IPS-NIHi7 (cell line): Measurements from ENCODE around the gene VSIG10L.
A peak's percentile ranks its signal among the peaks of the same experiment; 100 is the strongest.

ENCODE experiments used
- DNase-seq: peaks from one replicate; pipeline ENCODE4 v3.0.0; 2012; ENCODE audit warnings: mixed read lengths; ENCODE audit errors: extremely low spot score

Gene VSIG10L

DNA sequence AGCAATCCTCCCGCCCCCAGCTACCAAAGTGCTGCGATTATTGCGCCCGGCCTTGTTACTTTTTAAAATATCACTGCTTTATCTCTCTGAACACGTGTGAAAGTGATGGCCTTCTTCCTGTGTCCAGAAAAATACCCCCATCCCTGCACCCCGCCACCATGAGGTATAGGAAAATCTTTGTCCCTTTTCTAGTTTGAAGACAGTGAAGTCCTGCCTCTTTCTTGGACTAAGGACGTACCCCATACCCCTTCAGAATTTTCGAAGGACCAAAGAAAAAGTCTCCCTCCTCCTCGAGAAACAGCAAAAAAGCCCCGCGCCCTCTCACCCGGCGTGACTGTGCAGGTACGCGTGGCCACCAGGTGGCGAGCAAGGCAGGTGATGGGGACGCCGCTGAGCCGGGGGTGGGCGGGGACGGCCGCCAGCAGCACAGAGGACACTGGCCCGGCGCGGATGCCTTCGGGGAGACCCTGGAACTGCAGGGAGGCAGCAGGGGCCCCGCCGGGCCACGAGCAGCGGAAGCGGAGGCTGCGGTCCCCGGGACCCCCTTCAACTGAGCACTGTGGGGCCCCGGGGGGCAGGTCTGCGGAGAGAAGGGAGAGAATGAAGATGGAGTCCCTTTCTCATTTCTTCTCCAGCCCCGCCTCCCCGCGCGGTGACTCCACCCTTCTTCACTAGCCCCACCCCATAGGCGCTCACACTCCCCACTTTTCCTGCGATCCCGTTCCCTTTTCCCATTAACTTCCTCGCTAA lies 3.2 kb downstream of the VSIG10L start:
- peak; percentile 91 for DNase-seq

DNA sequence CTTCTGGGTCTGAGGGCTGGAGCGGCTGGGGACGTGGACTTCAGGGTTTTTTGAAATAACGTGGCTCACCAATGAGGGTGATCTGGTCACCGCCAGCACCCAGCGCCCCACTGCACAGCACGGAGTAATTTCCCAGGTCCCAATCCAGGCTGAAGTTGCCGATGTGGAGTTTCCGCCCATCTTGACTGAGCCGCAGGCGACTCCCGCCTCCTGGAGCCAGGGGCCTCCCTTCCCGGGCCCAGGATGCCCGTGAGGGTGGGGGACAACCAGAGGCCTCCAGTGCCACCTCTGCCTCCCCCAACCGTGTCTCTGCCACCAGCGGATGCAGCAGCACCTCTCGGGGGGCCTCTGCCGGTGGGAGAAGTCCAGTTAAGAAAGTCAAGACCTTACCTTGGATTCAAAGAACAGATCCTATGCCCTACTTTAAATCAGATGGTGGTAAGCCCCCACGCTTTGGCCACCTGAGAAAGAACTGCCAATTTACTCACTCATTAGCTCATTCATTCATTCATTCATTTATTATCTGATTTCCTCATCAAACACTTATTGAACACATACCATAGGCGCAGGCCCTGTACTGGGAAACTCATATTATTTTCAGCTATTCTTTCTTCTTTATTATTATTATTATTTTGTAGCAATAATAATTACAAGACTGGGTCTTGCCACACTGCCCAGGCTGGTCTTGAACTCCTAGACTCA lies 3.9 kb downstream of the VSIG10L start:
- DNase-seq: no peak

DNA sequence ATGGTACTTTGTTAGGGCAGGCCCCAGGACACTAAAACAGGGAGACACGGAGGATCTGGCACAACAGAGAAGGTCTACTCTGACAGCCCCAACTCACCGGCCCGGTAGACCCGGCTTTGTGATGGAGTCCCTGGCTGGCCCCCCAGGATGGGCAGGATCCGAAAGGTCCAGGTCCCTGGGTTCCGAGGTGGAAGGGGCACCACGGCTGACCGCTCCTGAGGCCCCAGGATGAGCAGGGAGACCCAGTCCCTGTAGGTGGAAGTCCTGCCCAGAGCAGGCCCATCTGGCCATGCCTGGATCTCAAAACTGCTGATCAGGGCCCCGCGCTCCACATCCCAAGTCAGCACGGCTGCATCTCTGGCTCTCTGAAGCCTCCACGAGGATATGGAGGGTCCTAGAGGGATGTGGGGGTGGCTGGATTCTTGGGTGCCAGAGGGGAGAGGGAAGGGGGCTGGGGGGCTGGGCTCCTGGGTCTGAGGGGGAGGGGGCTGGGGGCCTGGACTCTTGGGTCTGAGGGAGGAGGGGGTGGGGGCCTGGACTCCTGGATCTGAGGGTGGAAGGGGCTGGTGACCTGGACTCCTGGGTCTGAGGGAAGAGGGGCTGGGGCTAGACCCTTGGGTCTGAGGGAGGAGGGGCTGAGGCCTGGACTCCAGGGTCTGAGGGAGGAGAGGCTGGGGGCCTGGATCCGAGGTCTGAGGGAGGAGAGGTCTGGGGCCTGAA lies 4.6 kb downstream of the VSIG10L start:
- no peak for DNase-seq

DNA sequence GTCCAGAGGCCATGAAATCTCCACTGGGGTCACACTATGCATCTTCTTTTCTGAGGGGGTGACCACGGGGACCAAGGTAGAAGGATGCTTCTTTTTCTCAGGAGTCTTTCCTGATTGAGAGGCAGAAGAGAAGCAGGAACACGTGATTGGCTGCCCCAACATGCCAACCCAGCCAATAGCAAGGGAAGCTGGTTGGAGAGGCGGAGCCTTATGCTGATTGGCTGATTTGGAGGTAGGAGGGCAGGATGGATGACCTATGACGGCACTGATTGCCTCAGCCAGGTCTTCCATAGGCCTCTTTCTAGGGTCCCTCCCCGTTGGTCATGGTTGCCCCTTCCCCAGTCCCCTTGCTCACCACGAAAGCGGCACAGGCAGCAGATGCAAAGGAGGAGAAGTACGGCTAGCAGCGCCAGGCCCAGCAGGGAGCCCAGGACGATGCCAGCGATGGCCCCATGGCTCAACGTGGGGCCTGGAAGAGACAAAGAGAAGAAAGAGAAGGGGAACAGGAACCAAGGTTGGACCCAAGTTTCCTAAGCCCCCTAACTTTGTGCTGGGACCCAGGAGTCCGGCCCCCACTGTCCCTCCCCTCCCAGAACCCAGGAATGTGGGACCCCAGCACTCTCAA lies 8.0 kb downstream of the VSIG10L start:
- peak; percentile 56 for DNase-seq

DNA sequence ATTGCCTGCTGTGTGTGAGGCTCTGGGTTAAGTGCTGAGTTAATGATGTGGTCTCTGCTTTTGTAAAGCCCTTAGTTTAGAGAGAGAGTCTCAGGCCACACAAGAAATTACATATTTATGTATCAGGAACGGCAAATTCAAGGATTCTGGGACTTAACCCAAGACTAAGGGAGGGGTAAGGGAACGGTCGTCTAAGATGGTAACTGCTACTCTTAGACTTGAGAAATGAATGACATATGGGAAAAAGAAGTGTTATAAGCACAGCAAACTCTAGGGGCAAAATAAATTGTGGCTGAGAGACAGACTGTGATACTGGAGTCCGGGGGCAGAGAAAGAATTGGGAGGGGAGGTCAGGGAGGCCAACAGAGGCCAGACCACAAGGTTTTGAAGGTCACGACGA lies 10.2 kb downstream of the VSIG10L start:
- DNase-seq: no peak

DNA sequence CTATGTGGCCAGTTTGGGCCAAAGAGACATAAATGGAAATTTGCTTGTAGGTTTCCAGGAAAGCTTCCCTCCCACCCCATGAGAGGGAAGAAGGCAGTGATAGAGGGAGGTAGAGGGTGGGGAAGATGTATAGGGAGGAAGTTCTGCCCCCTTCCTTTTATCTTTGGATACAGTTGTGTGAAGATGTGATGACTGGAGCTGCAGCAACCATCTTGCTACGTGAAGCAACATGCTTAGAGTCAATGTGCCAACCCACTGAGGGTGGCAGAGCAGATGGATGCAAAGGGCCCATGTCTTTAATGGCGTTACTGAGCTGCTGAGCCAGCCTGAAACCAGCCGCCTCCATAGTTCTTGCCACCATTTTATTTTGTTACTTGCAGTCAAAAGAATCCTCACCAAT lies 10.7 kb downstream of the VSIG10L start:
- no peak for DNase-seq

DNA sequence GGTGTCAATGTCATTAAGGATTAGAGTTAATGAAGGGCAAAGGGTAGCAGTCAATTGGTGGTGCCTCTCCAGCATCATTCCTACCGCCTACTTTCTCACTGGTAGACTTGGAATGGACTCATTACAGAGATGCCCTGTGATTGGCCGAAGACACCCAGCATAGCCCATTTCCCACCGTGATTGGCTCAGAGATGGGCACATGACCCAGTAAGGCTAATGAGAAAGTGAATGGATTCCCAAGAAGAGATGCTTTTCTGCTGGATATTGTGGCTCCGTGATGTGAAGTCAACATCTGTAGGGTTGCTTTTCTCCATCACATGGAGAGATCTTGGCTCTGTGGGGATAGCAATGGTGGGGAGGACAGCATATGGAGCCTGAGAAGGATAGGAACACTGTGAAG lies 11.6 kb downstream of the VSIG10L start:
- DNase-seq: no peak

DNA sequence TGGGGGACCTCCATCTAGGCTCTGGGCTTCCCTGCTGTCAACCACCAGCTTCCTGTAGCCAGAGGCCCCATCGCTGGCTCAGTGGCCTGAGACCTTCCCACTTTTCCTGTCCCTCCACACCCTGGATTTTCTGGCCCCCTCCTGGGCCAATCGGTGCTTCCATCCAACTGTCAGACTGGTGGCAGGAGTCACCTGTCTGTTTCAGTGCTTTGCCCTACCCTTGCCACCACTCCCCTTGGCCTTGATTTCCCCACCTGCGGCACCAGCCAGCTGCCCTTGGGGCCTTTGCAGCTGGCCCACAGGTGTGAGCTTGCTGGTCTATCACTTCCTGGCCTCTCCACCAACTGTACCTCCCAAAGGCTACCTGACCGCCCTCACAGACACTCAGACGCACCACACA lies 12.5 kb downstream of the VSIG10L start:
- no peak for DNase-seq

DNA sequence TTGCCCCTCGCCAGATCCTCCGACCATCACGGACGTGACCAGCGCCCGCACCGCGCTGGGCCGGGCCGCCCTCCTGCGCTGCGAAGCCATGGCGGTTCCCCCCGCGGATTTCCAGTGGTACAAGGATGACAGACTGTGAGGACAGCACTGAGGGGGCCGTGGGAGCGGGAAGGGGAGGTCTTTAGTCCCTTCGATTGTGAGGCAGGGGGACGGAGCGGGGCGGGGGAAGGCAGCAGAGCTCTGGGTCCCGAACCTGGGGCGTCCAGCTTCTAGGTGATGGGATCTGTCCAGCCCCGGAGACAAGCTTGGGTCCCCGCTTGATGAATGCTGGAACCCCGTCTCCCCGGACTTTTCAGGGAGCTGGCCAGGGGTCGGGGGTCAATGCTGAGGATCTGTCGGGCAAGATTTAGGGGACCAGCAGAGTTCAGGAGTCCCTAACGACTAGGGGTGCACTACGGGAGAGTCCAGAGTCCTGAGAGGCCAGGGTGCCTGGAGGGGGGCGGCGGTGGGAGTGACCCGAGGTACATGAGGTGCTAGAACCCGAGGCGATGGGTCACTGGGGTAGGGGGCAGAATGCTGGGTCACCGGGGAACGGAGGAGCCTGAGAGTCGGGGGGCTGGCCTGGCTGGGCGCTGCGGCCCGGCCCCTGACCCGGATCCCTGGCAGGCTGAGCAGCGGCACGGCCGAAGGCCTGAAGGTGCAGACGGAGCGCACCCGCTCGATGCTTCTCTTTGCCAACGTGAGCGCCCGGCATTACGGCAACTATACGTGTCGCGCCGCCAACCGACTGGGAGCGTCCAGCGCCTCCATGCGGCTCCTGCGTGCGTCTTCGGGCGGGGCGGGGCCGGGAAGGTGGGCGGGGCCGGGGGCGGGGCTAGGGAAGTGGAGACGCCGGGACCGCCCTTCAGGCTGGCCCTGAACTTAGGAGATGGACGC lies 14.6 kb downstream of the VSIG10L start:
- DNase-seq: peak; percentile 96

DNA sequence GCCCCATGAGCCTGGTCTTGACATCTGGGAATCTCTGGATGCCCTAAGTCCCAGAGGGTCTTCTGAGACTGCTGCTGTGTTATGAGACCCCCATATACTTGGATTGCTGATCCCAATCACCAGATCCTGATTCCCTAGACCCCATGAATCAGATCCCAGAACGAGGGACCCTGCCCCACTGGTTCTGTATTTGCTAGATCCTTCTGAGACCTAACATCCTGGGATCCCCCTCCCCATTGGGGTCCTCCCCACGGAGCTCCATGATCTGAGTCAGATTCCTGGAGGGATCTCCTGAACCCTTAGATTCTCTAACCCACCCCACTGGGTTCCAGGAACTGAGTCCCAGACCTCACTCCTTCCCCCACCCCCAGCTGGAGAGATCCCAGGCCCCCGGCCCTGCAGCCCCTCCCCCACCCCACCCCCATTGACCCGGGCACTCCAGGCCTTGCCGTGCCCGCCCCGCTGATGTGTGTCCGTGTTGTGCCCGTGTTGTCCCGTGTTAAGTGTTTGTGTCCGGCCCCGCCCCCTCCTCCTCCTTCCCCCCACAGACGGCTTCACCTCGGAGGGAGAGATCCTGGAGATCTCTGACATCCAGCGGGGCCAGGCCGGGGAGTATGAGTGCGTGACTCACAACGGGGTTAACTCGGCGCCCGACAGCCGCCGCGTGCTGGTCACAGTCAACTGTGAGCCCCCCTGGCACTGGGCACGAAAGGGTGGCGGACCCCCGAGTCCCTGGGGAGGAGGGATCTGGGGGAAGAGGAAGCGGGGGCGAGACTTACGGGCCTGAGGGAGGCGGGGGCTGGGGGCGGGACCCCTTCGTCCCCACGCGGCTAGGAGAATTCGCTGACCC lies 15.5 kb downstream of the VSIG10L start:
- no peak for DNase-seq

DNA sequence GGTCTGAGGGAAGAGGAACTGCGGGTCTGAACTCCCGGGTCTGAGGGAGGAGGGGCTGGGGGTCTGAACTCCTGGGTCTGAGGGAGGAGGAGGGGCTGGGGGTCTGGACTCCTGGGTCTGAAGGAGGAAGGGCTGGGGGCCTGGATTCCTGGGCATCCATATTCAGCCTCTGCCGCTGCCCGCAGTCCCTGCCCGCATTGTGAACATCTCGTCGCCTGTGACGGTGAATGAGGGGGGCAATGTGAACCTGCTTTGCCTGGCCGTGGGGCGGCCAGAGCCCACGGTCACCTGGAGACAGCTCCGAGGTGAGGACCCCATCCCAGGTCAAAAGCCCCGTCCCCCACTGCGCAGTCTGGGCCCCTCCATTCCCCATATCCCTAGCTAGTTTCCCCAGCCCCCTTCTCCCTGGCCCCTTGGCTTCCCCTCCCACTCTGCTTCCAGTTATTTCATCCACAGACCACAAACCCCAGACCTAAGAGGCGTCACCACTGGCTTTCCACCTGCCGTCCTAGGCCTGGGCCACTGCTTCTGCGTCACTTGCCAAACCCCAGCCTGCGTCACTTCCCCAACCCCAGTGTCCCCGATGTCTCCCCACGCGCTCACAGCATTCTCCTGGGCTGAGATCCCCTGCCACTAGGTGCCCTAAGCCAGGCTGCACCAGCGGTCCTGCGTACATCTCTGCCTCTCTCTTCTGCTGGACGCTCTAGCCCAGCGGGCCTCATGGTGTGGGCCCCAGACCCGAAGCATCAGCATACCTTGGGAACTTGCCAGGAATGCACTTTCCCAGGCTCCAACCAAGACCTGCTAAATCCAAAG lies 16.6 kb downstream of the VSIG10L start:
- no peak for DNase-seq

DNA sequence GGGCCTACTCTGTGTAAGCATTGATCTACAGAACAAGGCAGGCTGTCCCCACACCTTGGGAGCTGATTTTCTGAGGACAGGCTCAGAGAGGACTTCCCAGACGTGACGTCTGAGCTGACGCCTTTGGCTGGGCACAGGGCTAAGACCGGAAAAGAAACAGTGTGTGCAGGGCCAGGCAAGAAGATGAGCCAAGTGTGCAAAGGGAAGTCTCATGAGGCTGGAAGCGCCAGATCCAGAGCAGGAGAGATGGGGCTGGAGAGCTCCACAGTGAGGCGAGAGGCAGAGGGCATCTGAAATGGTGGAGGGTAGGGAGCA lies 17.8 kb downstream of the VSIG10L start:
- no peak for DNase-seq

DNA sequence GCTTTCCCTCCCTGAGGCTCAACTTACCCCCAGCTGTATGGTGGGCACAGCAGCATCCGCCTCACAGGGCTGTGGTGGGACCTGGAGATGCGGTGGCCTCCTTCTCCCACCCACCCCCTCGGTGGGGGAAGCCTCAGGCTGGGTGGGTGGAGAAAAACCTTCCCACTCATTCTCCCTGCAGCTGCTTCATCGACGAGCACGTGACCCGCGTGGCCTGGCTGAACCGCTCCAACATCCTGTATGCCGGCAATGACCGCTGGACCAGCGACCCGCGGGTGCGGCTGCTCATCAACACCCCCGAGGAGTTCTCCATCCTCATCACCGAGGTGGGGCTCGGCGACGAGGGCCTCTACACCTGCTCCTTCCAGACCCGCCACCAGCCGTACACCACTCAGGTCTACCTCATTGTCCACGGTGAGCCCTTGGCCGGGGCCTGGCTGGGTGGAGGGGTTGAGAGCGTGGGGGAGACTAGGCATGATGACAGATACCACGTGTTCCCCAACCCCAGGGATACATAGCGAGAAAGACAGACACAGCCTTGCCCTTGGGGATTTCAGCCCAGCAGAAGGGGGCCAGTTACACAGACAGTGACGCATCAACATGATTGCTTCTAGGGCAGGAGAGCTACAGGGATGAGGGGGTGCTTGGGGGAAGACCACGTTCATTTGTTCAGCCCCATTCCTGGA lies 18.3 kb downstream of the VSIG10L start:
- DNase-seq: no peak

DNA sequence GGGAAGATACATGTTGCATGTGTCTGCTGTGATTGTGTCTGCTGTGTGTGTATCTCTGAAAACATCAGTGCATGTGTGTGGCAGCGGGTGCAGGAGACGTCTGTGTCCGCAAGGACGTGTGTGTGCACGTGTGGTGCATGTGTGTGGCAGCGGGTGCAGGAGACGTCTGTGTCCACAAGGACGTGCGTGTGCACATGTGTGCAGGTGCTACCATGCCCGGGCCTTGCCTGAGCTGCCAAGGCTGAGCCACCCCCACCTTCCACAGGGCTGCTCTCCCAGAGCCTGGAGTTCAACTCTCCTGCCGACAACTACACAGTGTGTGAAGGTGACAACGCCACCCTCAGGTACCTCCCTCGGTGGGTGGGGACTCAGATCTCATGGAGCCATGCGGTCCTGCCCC lies 20.1 kb downstream of the VSIG10L start:
- no peak for DNase-seq

DNA sequence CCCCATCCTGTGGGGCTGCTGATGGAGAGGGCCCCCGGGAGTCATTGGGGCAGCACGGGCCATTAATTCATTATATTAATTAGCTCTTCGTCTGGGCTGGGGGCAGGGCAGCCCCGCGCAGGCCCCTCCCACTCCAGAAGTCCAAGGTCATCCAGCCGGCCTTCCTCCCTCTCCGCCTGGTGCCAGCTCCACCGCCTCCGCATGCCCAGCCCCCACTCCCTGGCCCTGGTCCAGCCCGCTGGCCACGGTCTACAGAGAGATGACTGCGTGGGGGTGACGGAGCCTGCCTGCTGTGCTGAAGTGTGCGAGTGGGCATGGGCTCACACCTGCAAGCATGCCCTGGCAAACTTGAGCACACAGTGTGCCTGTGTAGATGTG lies 21.7 kb downstream of the VSIG10L start:
- no peak for DNase-seq

DNA sequence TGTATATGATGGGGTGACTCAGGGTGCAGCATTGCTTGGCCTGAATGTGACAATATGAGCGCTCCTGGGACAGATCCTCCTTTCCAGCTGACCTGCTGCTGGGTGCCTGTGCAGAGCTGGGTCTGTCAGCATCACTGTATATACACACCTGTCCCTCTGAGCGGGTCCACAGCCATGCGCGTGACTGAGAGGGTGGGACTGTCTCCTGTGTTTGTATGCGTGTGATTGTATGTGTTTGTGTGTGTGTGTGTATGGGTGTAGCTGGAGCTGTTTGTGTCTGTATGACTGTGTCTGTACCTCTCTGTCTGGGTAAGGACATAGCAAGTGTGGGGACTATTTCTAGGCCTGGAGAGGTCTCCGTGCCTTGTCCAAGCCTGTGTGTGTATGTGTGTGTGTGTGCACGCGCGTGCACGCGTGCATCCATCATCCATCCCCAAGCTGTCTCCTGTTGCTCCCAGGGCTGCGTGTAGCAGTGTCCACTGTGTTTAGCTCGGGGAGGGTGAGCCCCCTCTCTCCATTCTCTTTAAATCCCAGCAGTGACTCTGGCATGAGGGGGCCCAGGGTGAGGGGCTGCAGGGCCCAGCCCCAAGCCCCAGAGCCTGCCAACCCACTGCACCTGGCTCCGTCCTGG lies 22.2 kb downstream of the VSIG10L start:
- no peak for DNase-seq

DNA sequence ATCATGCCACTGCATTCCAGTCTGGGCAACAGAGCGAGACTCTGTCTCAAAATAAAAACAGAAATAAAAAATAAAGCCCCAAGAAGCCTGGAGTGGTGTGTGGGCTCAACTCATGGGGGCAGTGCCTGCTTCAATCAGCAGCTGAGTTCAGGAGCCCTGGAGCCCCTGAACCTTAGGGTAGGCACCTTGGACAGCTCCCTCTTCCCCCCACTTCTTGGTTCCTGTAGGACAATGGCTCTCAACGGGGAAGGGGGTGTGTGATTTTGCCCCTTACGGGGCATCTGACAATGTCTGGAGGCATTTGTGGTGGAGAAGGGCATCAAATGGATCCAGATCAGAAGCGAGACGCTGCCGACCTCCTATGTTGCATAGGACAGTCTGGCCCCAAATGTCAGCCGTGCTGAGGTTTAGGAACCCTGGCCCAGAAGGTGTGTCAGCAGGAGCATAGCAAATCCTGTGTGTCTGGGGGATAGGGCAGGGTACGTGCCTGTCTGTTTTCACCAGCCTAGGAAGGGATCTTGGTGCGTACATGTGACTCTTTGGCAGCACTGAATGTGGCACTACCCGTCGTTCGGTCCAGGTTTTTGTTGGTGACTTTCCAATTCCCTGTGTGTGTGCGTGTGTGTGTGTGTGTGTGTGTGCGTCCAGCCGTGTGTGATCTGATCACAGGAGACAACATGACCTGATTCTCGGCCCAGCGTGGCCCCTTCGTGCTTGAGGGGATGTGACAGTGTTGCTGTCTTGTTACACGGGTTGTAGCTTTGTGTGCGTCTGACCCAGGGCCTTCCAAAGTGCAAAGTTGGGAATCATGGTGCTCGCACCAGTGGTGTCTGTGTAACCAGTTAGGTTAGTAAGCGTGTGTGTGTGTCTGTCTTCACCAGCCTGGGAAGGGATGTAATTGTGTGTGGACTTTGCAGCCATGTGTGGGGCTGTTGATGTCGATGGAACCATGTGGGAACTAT lies 23.0 kb downstream of the VSIG10L start:
- no peak for DNase-seq
